Stimulated activated CD4-positive, alpha-beta T cell treated with anti-CD3 and anti-CD28 coated beads, TNF-alpha, amount 100 ng/mL, for 24 hours (primary cell): ENCODE measurements around the gene SERPINB2.
A peak's percentile ranks its signal among the peaks of the same experiment; 100 is the strongest.

Source experiments
- DNase-seq, 3 experiments: peaks; one replicate each; pipeline ENCODE4 v3.0.0-alpha.2; 2020; ENCODE audit warnings: low read depth in 3 of 3

The SERPINB2 gene

GRCh38 chr18:63887424-63887823, at the start of gene SERPINB2:
Gene SERPINB2 (plus strand): TSS chr18:63887705. CDS start chr18:63891445, 3,740 bp downstream.
- no peak for DNase-seq

- no peak for DNase-seq
Measured at GRCh38 chr18:63843008-63843407, 44.5 kb upstream of the SERPINB2 start.

GRCh38 chr18:63844254-63844653, 43.3 kb upstream of the SERPINB2 start:
- no peak for DNase-seq

- no peak for DNase-seq
Measured at GRCh38 chr18:63848159-63848558, 39.3 kb upstream of the SERPINB2 start.

GRCh38 chr18:63850020-63850419, 37.5 kb upstream of the SERPINB2 start:
- peak in 1 of 3 experiments; percentile 5 for DNase-seq

- DNase-seq: no peak
Measured at GRCh38 chr18:63850636-63851035, 36.9 kb upstream of the SERPINB2 start.

- no peak for DNase-seq
Measured at GRCh38 chr18:63858456-63858855, 29.0 kb upstream of the SERPINB2 start.

- no peak for DNase-seq
Measured at GRCh38 chr18:63859781-63860475, 27.6 kb upstream of the SERPINB2 start.

GRCh38 chr18:63860531-63860930, 27.0 kb upstream of the SERPINB2 start:
- DNase-seq: no peak

GRCh38 chr18:63867368-63868125, 20.0 kb upstream of the SERPINB2 start:
- no peak for DNase-seq

- DNase-seq: no peak
Measured at GRCh38 chr18:63868546-63868945, 19.0 kb upstream of the SERPINB2 start.

- DNase-seq: no peak
Measured at GRCh38 chr18:63869374-63869773, 18.1 kb upstream of the SERPINB2 start.

- no peak for DNase-seq
Measured at GRCh38 chr18:63869851-63870250, 17.7 kb upstream of the SERPINB2 start.

- no peak for DNase-seq
Measured at GRCh38 chr18:63871836-63872235, 15.7 kb upstream of the SERPINB2 start.

GRCh38 chr18:63872586-63872985, 14.9 kb upstream of the SERPINB2 start:
- DNase-seq: no peak

- no peak for DNase-seq
Measured at GRCh38 chr18:63878343-63878742, 9.2 kb upstream of the SERPINB2 start.

GRCh38 chr18:63878925-63879324, 8.6 kb upstream of the SERPINB2 start:
- no peak for DNase-seq

GRCh38 chr18:63879709-63880108, 7.8 kb upstream of the SERPINB2 start:
- no peak for DNase-seq

GRCh38 chr18:63881851-63882250, 5.7 kb upstream of the SERPINB2 start:
- DNase-seq: no peak

GRCh38 chr18:63882333-63883141, 5.0 kb upstream of the SERPINB2 start:
- DNase-seq: no peak

GRCh38 chr18:63883617-63884016, 3.9 kb upstream of the SERPINB2 start:
- no peak for DNase-seq

- no peak for DNase-seq
Measured at GRCh38 chr18:63888470-63889190, 1.1 kb downstream of the SERPINB2 start.
